Panc1 (cell line): Measurements from ENCODE around the gene SLCO2A1.

Experiments
- SIN3A ChIP-seq: IDR thresholded peaks from 2 replicates; pipeline ENCODE4 v1.6.1; 2012; ENCODE audit warnings: low read depth, mild to moderate bottlenecking, low read length, moderate library complexity, borderline replicate concordance; ENCODE audit not compliant: insufficient read depth
- TF ChIP-seq, protein P1 (sequence below): fragments of 450-650 bp; IDR thresholded peaks from 2 replicates; pipeline ENCODE4 v1.5.1; 2017; ENCODE audit warnings: mild to moderate bottlenecking
- TF ChIP-seq, protein P2 (sequence below), 2 experiments: IDR thresholded peaks; 2 replicates each; pipeline ENCODE4 v1.6.1; 2011 to 2012; ENCODE audit warnings: low read depth in 2 of 2, control low read depth in 1 of 2, low read length in 1 of 2, mild to moderate bottlenecking in 1 of 2, moderate library complexity in 1 of 2; ENCODE audit not compliant: insufficient read depth in 1 of 2

DNA sequence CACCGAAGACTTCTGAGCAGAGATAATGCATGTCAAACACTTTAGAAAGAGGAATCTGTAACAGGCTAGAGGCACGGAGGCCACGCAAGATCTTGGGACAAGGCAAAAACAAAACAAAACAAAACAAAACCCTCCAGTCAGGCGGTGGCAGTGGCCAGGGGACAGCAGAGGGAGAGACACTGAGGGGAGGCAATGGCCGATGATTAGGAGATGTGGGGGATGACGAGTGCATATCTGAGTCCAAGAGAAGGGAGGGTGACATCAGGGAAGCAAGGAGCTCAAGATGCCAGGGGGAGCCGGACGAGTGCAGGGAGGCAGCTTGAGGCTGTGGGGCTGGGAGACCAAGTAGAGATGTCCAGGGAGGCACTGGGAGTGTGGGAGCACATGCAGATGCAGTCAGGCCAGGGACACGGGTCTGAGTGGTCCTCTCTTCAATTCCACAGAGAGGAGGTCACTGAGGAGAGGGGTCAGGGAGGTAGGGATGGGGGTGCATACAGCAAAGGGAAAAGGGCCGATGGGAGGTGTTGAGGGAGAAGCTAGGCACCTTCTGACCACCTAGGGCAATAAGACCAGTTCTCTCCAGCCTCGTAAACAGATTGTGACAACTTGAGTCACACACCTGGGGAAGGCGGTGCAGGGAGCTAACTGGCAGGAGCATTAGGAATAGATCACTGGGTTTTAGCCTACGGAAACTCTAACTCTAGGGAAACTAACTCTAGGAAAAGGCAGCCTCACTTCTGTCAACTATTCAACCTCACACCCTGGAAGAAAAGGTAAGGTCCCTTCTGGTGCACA is 29.6 kb downstream of the SLCO2A1 start:
- TF ChIP-seq SIN3A = no peak
- TF ChIP-seq, protein P1, sequence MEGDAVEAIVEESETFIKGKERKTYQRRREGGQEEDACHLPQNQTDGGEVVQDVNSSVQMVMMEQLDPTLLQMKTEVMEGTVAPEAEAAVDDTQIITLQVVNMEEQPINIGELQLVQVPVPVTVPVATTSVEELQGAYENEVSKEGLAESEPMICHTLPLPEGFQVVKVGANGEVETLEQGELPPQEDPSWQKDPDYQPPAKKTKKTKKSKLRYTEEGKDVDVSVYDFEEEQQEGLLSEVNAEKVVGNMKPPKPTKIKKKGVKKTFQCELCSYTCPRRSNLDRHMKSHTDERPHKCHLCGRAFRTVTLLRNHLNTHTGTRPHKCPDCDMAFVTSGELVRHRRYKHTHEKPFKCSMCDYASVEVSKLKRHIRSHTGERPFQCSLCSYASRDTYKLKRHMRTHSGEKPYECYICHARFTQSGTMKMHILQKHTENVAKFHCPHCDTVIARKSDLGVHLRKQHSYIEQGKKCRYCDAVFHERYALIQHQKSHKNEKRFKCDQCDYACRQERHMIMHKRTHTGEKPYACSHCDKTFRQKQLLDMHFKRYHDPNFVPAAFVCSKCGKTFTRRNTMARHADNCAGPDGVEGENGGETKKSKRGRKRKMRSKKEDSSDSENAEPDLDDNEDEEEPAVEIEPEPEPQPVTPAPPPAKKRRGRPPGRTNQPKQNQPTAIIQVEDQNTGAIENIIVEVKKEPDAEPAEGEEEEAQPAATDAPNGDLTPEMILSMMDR = no peak
- TF ChIP-seq, protein P2, sequence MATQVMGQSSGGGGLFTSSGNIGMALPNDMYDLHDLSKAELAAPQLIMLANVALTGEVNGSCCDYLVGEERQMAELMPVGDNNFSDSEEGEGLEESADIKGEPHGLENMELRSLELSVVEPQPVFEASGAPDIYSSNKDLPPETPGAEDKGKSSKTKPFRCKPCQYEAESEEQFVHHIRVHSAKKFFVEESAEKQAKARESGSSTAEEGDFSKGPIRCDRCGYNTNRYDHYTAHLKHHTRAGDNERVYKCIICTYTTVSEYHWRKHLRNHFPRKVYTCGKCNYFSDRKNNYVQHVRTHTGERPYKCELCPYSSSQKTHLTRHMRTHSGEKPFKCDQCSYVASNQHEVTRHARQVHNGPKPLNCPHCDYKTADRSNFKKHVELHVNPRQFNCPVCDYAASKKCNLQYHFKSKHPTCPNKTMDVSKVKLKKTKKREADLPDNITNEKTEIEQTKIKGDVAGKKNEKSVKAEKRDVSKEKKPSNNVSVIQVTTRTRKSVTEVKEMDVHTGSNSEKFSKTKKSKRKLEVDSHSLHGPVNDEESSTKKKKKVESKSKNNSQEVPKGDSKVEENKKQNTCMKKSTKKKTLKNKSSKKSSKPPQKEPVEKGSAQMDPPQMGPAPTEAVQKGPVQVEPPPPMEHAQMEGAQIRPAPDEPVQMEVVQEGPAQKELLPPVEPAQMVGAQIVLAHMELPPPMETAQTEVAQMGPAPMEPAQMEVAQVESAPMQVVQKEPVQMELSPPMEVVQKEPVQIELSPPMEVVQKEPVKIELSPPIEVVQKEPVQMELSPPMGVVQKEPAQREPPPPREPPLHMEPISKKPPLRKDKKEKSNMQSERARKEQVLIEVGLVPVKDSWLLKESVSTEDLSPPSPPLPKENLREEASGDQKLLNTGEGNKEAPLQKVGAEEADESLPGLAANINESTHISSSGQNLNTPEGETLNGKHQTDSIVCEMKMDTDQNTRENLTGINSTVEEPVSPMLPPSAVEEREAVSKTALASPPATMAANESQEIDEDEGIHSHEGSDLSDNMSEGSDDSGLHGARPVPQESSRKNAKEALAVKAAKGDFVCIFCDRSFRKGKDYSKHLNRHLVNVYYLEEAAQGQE (IDR thresholded peaks at IDR 0.05; ENCODE audit: insufficient read depth in 1 of 2, low read depth in 2 of 2, low read length in 1 of 2) = no peak
